Hematopoietic multipotent progenitor cell treated with erythropoietin and hydrocortisone succinate and interleukin-3 and kit ligand, for 15 days (in vitro differentiated cells): ENCODE results near the gene CNTNAP2.

Experiments used
- DNase-seq: peaks from one replicate; pipeline ENCODE4 v3.0.0-alpha.2; 2015; ENCODE audit warnings: low spot score

Gene CNTNAP2

DNA sequence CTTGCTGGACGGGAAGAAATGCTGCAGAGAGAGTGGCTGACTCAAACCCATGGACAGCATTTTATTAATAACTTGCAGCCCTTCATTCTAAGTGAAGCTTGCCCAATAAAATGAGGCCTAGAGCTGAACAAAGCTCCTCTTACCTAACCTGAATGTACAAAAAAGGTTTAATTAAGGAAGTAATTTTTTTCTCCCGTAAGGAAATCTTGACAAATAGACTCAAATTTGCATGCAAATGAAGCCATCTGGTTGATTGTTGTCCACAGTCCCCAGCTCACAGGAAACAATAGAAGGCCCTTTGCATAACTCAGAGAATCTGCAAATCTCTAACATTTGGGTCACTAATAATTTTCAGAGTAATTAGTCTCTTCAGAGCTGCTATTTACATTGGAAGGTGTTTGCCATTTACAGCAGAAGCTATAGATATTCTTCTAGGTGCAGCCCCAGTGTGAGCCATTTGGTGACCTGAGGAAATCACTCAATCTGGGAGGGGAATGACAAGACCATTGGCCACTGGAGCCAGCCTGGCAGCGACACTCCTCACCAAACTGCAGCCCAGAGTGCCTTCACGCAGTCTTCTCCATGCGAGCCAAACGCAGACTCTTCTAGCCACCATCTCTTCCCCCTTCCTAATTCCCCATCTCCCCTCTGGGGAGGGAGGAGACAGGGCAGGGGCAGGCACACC lies 1991.0 kb downstream of the CNTNAP2 start:
- DNase-seq: no peak

DNA sequence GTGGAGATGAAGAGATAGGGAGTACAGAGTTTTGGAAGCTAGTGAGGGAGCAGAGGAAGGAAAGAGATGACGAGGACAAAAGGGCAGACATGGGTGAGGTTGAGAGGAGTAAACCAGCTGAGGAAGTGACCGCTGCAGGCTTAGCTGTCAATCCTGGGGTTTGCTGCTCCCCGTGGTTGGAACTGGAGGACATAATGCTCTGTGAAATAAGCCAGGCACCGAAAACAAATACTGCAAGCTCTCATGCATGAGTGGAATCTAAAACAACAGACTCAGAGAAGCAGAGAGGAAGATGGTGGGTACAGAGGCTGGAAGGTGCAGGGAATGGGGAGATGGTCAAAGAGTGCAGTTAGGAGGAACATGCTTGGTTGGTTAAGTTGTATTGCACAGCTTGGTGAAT lies 1991.8 kb downstream of the CNTNAP2 start:
- no peak for DNase-seq

DNA sequence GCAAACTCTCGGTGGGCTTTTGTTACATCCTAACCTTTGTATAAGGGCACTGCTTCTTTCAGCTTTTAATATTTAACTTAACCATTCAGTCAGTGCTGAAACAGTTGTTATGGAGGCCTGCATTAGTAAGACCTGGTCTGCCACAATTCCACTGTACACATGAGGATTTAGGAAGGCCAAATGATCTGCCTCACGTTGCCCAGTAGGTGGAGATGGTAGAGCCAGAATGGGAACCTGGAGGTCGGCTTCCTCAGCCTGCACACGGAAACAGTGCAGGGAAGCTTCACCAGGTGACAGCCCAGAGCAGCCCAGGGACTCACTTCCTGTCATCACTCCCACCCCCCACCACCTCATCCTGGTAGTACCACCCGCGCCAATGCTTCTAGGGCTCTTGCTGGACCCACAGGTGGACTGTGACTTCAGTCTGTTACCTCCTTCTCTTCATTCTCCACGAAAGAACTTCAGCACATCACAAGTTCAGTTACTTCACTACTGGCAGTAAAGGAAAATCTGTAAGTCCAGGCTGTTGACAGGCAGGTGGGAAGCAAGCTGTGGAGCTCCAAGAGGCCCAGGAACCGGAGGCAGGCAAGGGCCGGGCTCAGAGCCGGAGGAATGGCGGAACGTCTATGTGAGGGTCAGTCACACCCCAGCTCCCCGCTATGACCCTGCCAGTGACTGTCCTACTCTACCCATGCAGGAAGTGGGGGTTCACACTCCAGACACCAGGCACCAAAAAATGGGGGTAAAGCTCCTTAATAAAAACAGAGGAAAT lies 1993.7 kb downstream of the CNTNAP2 start:
- no peak for DNase-seq

DNA sequence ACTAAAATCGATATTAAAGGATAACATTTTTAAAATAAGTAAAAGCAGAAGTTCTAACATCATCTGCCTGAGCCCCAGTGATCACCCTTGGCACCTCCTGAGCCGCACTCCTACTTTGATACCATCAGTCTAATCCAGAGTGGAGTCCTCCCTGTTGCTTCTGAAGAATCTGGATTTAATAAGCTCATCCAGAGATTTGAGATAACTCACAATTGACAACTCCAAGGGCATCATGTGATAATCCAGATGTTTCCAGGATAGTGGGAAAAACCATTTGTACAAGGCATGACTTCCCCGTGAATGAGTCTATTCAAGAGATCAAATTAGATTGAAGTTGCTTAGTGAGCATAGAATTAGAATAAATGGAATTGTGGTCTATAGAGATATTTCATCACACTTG lies 1998.2 kb downstream of the CNTNAP2 start:
- DNase-seq: no peak

DNA sequence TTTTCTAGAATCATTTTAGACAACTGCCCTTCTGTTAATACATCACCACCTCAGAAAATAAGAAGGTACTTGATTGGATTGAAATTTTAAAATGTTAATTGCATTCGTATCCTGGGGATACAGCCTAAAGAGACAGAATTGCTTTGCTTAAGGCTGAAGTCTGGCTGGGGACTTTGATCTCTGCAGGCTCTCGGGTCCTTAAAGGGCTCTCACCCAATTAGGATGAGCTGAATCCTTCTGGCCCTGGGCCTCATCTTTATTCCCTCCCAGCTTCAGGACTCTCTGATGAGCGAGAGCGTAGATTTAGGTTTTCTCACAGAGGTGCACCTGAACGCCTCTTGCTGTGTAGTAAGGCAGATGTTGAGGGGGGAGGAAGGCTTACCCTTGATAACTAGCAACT lies 1998.7 kb downstream of the CNTNAP2 start:
- no peak for DNase-seq

DNA sequence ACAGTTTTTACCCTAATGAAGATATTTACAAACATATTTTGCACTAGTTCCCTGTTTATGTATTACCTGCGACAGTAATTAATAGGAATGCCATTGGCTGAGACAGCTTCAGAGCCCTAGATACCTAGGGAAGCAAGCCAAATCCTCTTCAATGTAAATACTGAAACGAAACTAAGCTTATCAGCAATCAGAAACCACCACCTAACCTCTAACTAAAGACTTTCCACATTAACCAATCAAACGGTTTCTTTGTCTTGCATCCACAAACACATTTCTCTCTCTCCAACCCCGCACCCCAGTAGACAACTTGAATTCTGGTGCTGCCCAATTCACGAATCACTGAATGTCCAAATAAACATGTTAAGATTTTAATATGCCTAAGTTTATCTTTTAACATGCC lies 1999.6 kb downstream of the CNTNAP2 start:
- no peak for DNase-seq

DNA sequence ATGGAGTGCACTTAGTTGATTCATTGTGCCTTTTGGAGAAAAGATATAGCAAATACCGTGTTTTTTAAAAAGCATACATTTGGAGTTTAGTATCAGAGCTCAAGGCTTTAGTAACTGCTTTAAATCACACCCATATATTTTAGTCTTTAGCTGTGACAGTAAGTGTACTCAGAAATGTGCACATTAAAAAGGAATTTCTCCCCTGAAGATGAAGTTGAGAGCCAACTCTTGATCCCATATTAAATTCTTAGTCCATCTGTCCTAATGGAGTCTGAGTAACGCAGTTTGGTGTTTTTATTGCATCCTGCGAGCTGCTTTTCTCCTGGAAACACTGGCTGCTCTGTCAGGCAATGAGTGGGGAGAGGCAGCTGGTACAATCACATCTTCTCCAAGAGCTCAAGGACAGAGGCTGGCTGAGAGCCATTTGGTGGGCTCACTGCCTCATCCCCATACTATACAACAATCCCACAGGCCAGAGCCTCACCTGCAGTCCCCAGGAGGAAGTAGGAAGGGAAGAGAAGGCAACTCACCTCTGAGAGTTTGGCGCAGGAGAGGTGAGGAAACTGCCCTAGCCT lies 2000.3 kb downstream of the CNTNAP2 start:
- no peak for DNase-seq

GRCh38 chr7:148118371-148118770 lies 2001.8 kb downstream of the CNTNAP2 start:
- no peak for DNase-seq

DNA sequence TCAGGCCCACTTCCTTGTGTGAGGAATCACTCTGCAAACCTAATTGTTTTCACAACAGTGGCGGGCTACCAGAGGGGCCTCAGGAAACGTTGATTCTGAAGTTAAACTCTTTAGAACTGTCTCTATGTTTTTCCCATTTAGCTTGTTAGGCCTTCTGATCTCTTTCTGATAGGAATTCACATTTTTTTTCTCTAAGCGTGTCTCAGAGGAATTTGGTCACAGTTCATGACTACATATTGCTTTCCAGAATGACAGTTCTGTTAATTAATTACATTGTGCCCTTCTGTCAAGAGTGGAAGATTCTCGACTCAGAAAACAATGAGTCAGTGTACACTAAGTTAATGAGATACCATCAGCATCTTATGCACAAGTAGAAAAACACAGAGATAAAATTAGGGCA lies 2004.8 kb downstream of the CNTNAP2 start:
- no peak for DNase-seq

- DNase-seq: no peak
Measured at GRCh38 chr7:148121847-148122246, 2005.2 kb downstream of the CNTNAP2 start.

GRCh38 chr7:148124477-148124876 lies 2007.9 kb downstream of the CNTNAP2 start:
- no peak for DNase-seq

GRCh38 chr7:148127374-148127773 lies 2010.8 kb downstream of the CNTNAP2 start:
- DNase-seq: no peak

DNA sequence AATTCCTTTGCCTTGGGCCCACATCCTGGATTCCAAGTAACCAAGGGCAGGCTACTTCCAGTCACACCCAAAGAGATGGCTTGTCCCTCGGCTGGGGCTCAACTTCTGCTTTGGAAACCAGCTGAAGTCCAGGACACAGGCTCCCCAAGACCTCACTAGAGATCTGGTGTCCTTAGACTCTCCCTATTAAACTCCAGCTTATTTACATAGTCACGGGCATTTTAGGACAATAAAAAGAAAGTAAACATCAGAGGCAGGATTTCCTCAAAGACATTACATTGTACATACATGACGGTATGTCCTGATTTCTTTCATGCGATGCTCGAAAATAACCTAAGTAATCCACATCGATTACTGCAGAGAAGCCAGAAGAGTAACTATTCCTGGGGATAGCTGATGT lies 2012.4 kb downstream of the CNTNAP2 start:
- no peak for DNase-seq

GRCh38 chr7:148135116-148135515 lies 2018.5 kb downstream of the CNTNAP2 start:
- no peak for DNase-seq

DNA sequence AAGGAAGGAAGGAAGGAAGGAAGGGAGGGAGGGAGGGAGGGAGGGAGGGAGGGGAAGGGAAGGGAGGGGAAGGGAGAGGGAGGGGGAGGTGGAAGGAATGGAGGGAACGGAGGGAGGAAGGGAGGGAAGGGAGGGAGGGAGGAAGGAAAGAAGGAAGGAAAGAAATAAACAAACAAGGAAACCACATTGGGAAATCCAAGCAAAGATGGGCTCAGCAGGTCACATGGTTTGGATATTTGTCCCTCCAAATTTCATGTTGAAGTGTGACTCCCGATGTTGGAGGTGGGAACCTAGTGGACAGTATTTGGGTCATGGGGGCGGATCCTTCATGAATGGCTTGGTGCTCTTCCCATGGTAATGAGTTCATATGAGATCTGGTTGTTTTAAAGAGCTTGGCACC lies 2019.4 kb downstream of the CNTNAP2 start:
- DNase-seq: no peak

DNA sequence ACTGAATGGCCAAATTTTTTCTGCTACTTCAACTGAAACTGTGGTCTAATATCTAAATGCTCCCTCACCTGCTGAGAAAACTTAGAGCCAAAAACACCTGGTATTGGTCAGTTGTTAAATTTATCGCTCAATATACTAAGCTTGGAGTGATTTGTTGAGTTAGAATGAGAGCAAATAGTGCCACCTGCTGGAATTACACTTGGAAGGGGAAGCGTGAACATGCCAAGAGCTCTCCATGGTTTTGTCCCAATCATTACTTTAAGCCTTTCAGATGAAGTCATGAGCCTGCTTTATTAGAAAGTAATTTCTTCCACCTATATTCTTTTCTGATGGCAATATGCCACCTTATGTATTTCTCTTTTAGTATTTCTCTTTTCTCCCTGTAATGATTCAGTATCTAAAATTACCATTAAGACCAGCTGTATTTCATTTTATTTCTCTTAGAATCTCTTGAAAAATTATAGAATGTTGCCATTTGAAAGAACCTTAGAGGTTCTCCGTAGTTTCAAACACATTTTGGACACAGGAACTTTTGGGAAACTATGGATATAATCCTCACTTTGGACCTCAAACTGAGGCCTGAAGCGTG lies 2026.2 kb downstream of the CNTNAP2 start:
- no peak for DNase-seq

DNA sequence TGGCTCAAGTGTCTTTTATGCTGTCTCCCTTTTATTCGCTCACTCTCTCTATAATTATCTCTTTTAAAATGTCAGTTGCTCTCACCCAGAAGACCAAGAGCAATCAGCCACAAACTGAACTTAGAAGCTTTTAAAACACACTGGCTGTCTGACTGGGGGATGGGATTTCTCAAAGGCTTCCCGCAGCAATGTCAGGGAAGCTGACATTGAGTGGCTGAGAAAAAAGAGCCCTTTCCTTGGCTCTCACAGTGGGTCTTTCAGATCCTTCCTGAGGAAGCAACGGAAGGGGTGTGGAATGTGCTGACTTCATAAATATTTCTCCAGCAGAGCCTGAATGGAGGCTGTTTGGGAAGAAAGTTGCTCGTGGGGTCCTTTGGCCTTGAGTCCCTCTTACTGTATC lies 2028.2 kb downstream of the CNTNAP2 start:
- DNase-seq: no peak

- no peak for DNase-seq
Measured at GRCh38 chr7:148146346-148146745, 2029.7 kb downstream of the CNTNAP2 start.

DNA sequence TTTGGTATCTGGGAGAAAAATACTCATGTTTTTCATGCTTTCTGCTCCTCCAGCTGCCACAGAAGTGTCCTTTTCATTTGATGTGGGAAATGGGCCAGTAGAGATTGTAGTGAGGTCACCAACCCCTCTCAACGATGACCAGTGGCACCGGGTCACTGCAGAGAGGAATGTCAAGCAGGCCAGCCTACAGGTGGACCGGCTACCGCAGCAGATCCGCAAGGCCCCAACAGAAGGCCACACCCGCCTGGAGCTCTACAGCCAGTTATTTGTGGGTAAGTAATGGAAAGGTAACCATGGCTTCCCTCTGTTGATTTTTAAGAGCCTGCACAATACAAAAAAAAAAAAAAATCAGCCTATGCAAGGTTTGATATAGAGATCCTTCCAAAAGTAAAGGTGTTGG lies 2030.8 kb downstream of the CNTNAP2 start:
- no peak for DNase-seq

DNA sequence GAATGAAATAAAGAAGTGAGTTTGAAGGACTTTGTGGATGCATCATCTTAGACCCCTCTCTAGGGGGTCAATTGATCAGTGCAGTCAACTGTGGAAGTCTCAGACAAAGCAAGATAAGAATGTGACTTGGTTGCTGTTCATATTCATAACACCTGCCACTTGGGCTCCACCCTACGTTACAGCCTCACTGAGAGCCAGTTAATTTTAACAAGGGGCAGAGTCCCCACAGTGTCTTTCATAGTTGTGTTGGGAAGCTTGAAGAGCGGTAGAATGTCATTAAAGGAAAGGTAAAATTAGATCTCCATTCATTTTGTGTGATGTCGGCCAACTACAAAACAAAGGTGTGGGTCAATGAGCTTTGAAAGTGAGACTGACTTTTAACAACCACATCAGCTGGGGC lies 2031.9 kb downstream of the CNTNAP2 start:
- DNase-seq: no peak

- no peak for DNase-seq
Measured at GRCh38 chr7:148149730-148150129, 2033.1 kb downstream of the CNTNAP2 start.

- DNase-seq: no peak
Measured at GRCh38 chr7:148151778-148152177, 2035.2 kb downstream of the CNTNAP2 start.
